HL-60 (cell line): ENCODE data around the gene NDUFAF7.

Experiments used
- DNase-seq, 2 experiments: peaks; one replicate each; pipeline ENCODE4 v3.0.0-alpha.2; 2010 to 2020; ENCODE audit warnings: low read depth in 1 of 2, low spot score in 1 of 2
- H3K27ac ChIP-seq: fragments of 250-450 bp; sonication (Bioruptor Pico); replicated peaks from 2 replicates; pipeline ENCODE4 v1.5.1; 2020; ENCODE audit warnings: mild to moderate bottlenecking, moderate library complexity
- H3K27me3 ChIP-seq: fragments of 250-450 bp; sonication (Bioruptor Pico); 2 replicates; pipeline ENCODE4 v1.5.1; 2021; ENCODE audit warnings: mild to moderate bottlenecking, moderate library complexity; ENCODE audit not compliant: insufficient read depth, poor library complexity, severe bottlenecking
- H3K4me3 ChIP-seq: replicated peaks from 2 replicates; pipeline ENCODE4 v1.5.1; 2011; ENCODE audit warnings: mild to moderate bottlenecking, control low read depth, low read length; ENCODE audit not compliant: insufficient read depth
- GABPA ChIP-seq: IDR thresholded peaks from 2 replicates; pipeline ENCODE4 v1.6.1; 2012; ENCODE audit warnings: low read depth
- POLR2AphosphoS5 ChIP-seq: IDR thresholded peaks from 2 replicates; pipeline ENCODE4 v1.6.1; 2012; ENCODE audit warnings: low read depth
- SPI1 ChIP-seq: IDR thresholded peaks from 2 replicates; pipeline ENCODE4 v1.6.1; 2012; ENCODE audit warnings: low read depth, mild to moderate bottlenecking, borderline replicate concordance
- TF ChIP-seq, protein P1 (sequence below): IDR thresholded peaks from 2 replicates; pipeline ENCODE4 v1.6.1; 2012; ENCODE audit warnings: low read depth; ENCODE audit not compliant: insufficient replicate concordance
- TF ChIP-seq, protein P2 (sequence below): IDR thresholded peaks from one replicate; pipeline ENCODE4 v1.5.1; 2011; ENCODE audit warnings: low read length, control low read depth, inconsistent platforms; ENCODE audit not compliant: insufficient read depth

Gene NDUFAF7

GRCh38 chr2:37189452-37190153, 41.9 kb upstream of the NDUFAF7 start:
- Histone ChIP-seq H3K27me3 (no peaks in the 10 kb centered on the region), H3K27ac (peak overlapping the region; percentile 82), H3K4me3 (no peak overlapping the region)
- DNase-seq, result peak; percentile 60 to 88
- peak; percentile 7; the same call in 1 of the 2 replicates for TF ChIP-seq SPI1
- TF ChIP-seq, protein P1, sequence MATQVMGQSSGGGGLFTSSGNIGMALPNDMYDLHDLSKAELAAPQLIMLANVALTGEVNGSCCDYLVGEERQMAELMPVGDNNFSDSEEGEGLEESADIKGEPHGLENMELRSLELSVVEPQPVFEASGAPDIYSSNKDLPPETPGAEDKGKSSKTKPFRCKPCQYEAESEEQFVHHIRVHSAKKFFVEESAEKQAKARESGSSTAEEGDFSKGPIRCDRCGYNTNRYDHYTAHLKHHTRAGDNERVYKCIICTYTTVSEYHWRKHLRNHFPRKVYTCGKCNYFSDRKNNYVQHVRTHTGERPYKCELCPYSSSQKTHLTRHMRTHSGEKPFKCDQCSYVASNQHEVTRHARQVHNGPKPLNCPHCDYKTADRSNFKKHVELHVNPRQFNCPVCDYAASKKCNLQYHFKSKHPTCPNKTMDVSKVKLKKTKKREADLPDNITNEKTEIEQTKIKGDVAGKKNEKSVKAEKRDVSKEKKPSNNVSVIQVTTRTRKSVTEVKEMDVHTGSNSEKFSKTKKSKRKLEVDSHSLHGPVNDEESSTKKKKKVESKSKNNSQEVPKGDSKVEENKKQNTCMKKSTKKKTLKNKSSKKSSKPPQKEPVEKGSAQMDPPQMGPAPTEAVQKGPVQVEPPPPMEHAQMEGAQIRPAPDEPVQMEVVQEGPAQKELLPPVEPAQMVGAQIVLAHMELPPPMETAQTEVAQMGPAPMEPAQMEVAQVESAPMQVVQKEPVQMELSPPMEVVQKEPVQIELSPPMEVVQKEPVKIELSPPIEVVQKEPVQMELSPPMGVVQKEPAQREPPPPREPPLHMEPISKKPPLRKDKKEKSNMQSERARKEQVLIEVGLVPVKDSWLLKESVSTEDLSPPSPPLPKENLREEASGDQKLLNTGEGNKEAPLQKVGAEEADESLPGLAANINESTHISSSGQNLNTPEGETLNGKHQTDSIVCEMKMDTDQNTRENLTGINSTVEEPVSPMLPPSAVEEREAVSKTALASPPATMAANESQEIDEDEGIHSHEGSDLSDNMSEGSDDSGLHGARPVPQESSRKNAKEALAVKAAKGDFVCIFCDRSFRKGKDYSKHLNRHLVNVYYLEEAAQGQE, result no peak

- H3K27me3 ChIP-seq, result no peaks in the 10 kb centered on the region
- TF ChIP-seq GABPA, result no peak
- TF ChIP-seq, protein P1, result no peak
- TF ChIP-seq, protein P2, sequence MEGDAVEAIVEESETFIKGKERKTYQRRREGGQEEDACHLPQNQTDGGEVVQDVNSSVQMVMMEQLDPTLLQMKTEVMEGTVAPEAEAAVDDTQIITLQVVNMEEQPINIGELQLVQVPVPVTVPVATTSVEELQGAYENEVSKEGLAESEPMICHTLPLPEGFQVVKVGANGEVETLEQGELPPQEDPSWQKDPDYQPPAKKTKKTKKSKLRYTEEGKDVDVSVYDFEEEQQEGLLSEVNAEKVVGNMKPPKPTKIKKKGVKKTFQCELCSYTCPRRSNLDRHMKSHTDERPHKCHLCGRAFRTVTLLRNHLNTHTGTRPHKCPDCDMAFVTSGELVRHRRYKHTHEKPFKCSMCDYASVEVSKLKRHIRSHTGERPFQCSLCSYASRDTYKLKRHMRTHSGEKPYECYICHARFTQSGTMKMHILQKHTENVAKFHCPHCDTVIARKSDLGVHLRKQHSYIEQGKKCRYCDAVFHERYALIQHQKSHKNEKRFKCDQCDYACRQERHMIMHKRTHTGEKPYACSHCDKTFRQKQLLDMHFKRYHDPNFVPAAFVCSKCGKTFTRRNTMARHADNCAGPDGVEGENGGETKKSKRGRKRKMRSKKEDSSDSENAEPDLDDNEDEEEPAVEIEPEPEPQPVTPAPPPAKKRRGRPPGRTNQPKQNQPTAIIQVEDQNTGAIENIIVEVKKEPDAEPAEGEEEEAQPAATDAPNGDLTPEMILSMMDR, result no peak
- peak overlapping the region; percentile 82 for H3K27ac ChIP-seq
- peak; percentile 72 to 81 for DNase-seq
- H3K4me3 ChIP-seq, result no peak overlapping the region
These were observed 41.2 kb upstream of the NDUFAF7 start for GRCh38 chr2:37190290-37190689.

DNA sequence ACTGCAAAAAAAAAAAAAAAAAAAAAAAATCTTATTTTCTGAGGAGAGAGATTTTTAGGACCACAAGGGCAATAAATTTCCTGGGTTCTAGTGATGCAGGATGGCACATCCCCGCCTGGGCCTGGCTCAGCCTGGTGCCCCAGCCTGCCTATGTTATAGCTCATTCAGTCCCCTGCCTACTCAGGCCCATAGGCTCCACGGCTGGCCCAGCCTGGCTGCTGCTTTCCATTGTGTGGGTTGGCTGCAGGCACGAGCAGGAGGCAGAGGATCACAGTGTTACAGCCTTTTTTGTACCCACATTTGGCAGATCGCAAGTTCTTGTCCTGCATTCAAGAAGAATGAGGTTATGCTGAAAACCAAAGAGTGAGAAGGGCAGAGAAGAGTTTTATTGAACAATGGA, 40.2 kb upstream of the NDUFAF7 start:
- TF ChIP-seq, protein P1, result no peak
- TF ChIP-seq, protein P2, result no peak
- TF ChIP-seq GABPA (no peak), POLR2AphosphoS5 (no peak), SPI1 (no peak)
- Histone ChIP-seq H3K27ac (peak overlapping the region; percentile 82), H3K4me3 (no peak overlapping the region), H3K27me3 (no peaks in the 10 kb centered on the region)
- DNase-seq, result no peak
